K562 (cell line): ENCODE measurements around the gene ANO4. TPM values are rescaled to one million over a fixed set of nuclear protein-coding genes. Genes with fewer than 3 reads are reported as not detected.

Experiments
- ATAC-seq: fragments of 200-7000 bp; cut with Tn5 transposase; 3 replicates; pipeline ENCODE4 v1.9.1; 2020; ENCODE audit warnings: moderate library complexity
- BruUV-seq: library from RNA; stranded (reverse); fragments of 400-500 nt; replicated peaks from 2 replicates; lab custom pipeline; 2021; lab: Mats Ljungman, UMichigan
- CTCF ChIA-PET: fragments of 300-600 bp; formaldehyde crosslinking; extraction: SDS; loops from one replicate; lab custom pipeline; 2021; ENCODE audit warnings: low intra/inter-chr PET ratio; lab: Yijun Ruan, JAX
- POLR2A ChIA-PET: fragments of 300-600, 350-650 bp; sonication (Branson Sonifier 250); formaldehyde crosslinking; extraction: SDS; loops from one replicate; lab custom pipeline; 2021; ENCODE audit warnings: antibody characterized with exemption, inconsistent platforms; lab: Yijun Ruan, JAX
- DNase-seq, 4 experiments: peaks; one replicate each; pipeline versions ENCODE4 v3.0.0 to v3.0.0-alpha.2; 2011 to 2018; ENCODE audit warnings: low spot score in 3 of 4, mixed read lengths in 3 of 4; ENCODE audit errors: extremely low read depth in 1 of 4
- FAIRE-seq: peaks from 2 replicates; lab custom pipeline; 2011; peaks lifted over from hg19 to GRCh38; lab: Jason Lieb, UNC
- H2AFZ ChIP-seq: 2 replicates; pipeline ENCODE4 v1.6.0; 2011; ENCODE audit warnings: low read depth, low read length, control low read depth, inconsistent platforms
- H3K27ac ChIP-seq: fragments of 200-600 bp; 3 replicates; pipeline ENCODE4 v1.8.0; 2011; ENCODE audit warnings: low read depth, mild to moderate bottlenecking, control low read depth, inconsistent platforms, low read length, moderate library complexity, mixed read lengths; ENCODE audit errors: extremely low read depth
- H3K27me3 ChIP-seq, 2 experiments: fragments of 300-600 bp in 1 of 2; 2 replicates in 1 of 2; 3 replicates in 1 of 2; pipeline versions ENCODE4 v1.6.0 to v1.8.0; 2011; ENCODE audit warnings: inconsistent platforms in 2 of 2, low read length in 2 of 2, mild to moderate bottlenecking in 1 of 2, mixed read lengths in 1 of 2, moderate library complexity in 1 of 2; ENCODE audit not compliant: control insufficient read depth in 2 of 2, insufficient read depth in 2 of 2
- H3K36me3 ChIP-seq: fragments of 300-600 bp; 3 replicates; pipeline ENCODE4 v1.8.0; 2011; ENCODE audit warnings: mild to moderate bottlenecking, low read length, inconsistent platforms; ENCODE audit not compliant: control insufficient read depth, insufficient read depth
- H3K4me1 ChIP-seq, 2 experiments: fragments of 200-600 bp in 1 of 2; replicated peaks in 1 of 2; 2 replicates in 1 of 2; 3 replicates in 1 of 2; pipeline versions ENCODE4 v1.5.1 to v1.8.0; 2011; ENCODE audit warnings: inconsistent platforms in 2 of 2, low read length in 2 of 2, mild to moderate bottlenecking in 1 of 2, mixed read lengths in 1 of 2, moderate library complexity in 1 of 2; ENCODE audit not compliant: control insufficient read depth in 2 of 2, insufficient read depth in 2 of 2
- H3K4me2 ChIP-seq: 2 replicates; pipeline ENCODE4 v1.6.1; 2011; ENCODE audit warnings: low read length, control low read depth, inconsistent platforms, mixed read lengths; ENCODE audit not compliant: insufficient read depth
- H3K4me3 ChIP-seq: fragments of 200-600 bp; sonication (generic), shearing (Covaris generic); 2 replicates; pipeline ENCODE4 v1.5.1; 2016; ENCODE audit warnings: control low read depth, inconsistent platforms
- H3K79me2 ChIP-seq: fragments of 200-600 bp; 3 replicates; pipeline ENCODE4 v1.8.0; 2011; ENCODE audit warnings: low read length, inconsistent platforms; ENCODE audit not compliant: control insufficient read depth, insufficient read depth
- H3K9ac ChIP-seq, 2 experiments: 2 replicates each; pipeline versions ENCODE4 v1.6.0 to v1.6.1; 2011; ENCODE audit warnings: low read depth in 2 of 2, low read length in 2 of 2, control low read depth in 1 of 2, inconsistent platforms in 1 of 2, mild to moderate bottlenecking in 1 of 2, mixed read lengths in 1 of 2; ENCODE audit not compliant: insufficient read depth in 1 of 2
- H3K9me1 ChIP-seq: one replicate; pipeline ENCODE4 v1.6.0; 2011; ENCODE audit warnings: inconsistent platforms, mild to moderate bottlenecking, low read length, moderate library complexity; ENCODE audit not compliant: control insufficient read depth, insufficient read depth
- H3K9me3 ChIP-seq: replicated peaks from 2 replicates; pipeline ENCODE4 v1.5.1; 2011; ENCODE audit warnings: low read depth, low read length, inconsistent platforms; ENCODE audit not compliant: control insufficient read depth, insufficient read depth
- H4K20me1 ChIP-seq: replicated peaks from 2 replicates; pipeline ENCODE4 v1.6.1; 2011; ENCODE audit warnings: low read length, inconsistent platforms, mixed read lengths; ENCODE audit not compliant: control insufficient read depth, insufficient read depth
- ATF3 ChIP-seq, 2 experiments: fragments of 450-650 bp in 1 of 2; sonication (generic) in 1 of 2; formaldehyde crosslinking in 1 of 2; IDR thresholded peaks in 1 of 2; conservative IDR thresholded peaks in 1 of 2; 2 replicates each; pipeline versions ENCODE4 v1.6.1 to v1.8.1; 2016 to 2023; ENCODE audit warnings: mild to moderate bottlenecking in 2 of 2, moderate library complexity in 2 of 2, inconsistent platforms in 1 of 2, missing genetic modification reagents in 1 of 2
- CBX1 ChIP-seq: sonication (generic); IDR thresholded peaks from 2 replicates; pipeline ENCODE4 v1.6.1; 2016; ENCODE audit warnings: antibody characterized with exemption, low read depth, mild to moderate bottlenecking
- RBM17 ChIP-seq: fragments of 200-400 bp; formaldehyde crosslinking; IDR thresholded peaks from 2 replicates; pipeline ENCODE4 v1.6.1; 2017; ENCODE audit warnings: low read depth, mild to moderate bottlenecking, low read length, borderline replicate concordance
- RHOXF2B ChIP-seq: fragments of 250-450 bp; sonication (Bioruptor Pico); conservative IDR thresholded peaks from 2 replicates; pipeline ENCODE4 v1.5.1; 2021
- STAT6 ChIP-seq: sonication (generic); formaldehyde crosslinking; IDR thresholded peaks from 2 replicates; pipeline ENCODE4 v1.8.1; 2023; ENCODE audit warnings: mild to moderate bottlenecking, missing genetic modification reagents
- ZMIZ1 ChIP-seq, 2 experiments: fragments of 150-350 bp in 1 of 2; IDR thresholded peaks; 2 replicates each; pipeline ENCODE4 v1.6.1; 2012 to 2016; ENCODE audit warnings: low read depth in 2 of 2, low read length in 2 of 2, mild to moderate bottlenecking in 1 of 2, moderate library complexity in 1 of 2
- ZNF277 ChIP-seq: fragments of 250-450 bp; sonication (Bioruptor Pico); IDR thresholded peaks from 2 replicates; pipeline ENCODE4 v1.8.0; 2022; ENCODE audit warnings: inconsistent platforms, mild to moderate bottlenecking, moderate library complexity, borderline replicate concordance
- WGBS: fragments of 100-300 bp; shearing (Covaris generic); methylation state at CpG from one replicate; pipeline ENCODE4 v1.1.6; 2016; ENCODE audit warnings: low coverage, mixed read lengths; ENCODE audit not compliant: insufficient coverage; ENCODE audit errors: missing lambda C conversion rate; 5-methylcytosine and 5-hydroxymethylcytosine counted together
- in situ Hi-C: fragments of 300-500 bp; cut with MboI; formaldehyde crosslinking; loops from 4 replicates; pipeline ENCODE4 v1.15.0; 2018; ENCODE audit warnings: inconsistent platforms, mixed read lengths
- intact Hi-C: fragments of 100-400 bp; cut with micrococcal nuclease; formaldehyde crosslinking; loops from 2 replicates; pipeline ENCODE4 v1.14.2; 2022
- polyA plus RNA-seq, 8 experiments: library from polyadenylated mRNA; depleted of rRNA in 4 of 8; stranded (reverse) in 5 of 8; unstranded in 3 of 8; fragments of >200 nt; fragmentation: Nextera tagmentation in 2 of 8; fragmentation: Illumina TruSeq in 1 of 8; extraction: Ambion mirVana in 2 of 8; extraction: Trizol in 1 of 8; gene quantifications; 2 replicates each; pipeline versions ENCODE4 v1.2.1 to v1.2.3, GENCODE V29; 2011 to 2014; ENCODE audit warnings: inconsistent platforms in 1 of 8, missing spikeins in 1 of 8
- total RNA-seq, 7 experiments: library from RNA; depleted of rRNA in 6 of 7; stranded (reverse); fragments of >200 nt in 6 of 7; fragmentation: Illumina TruSeq in 2 of 7; extraction: Trizol in 2 of 7; gene quantifications; 2 replicates each; pipeline versions ENCODE4 v1.2.1 to v1.2.3, GENCODE V29; 2011 to 2021; ENCODE audit warnings: low replicate concordance in 1 of 7

ANO4 gene
- total and polyA plus RNA-seq, 9 of the 15 experiments (the other 6 are each of a cell fraction or from before 2014, with no cell fraction given), result not detected

- CTCF ChIA-PET, result no interaction called here
- in situ Hi-C loops (no loop called here), intact Hi-C loops (no loop called here)
- H3K4me2 ChIP-seq, result no peak overlapping the region
- DNase-seq (no peak), ATAC-seq (no peak), FAIRE-seq (no peak)
- H3K79me2 ChIP-seq, result no peaks in the 10 kb centered on the region
- 0% methylated on average over 1 of the region's 1 CpG for WGBS
- POLR2A ChIA-PET, result no interaction called here
- no peaks in the 10 kb centered on the region for H4K20me1 ChIP-seq
- no peak overlapping the region for H2AFZ ChIP-seq
- H3K4me3 ChIP-seq, result no peak overlapping the region
- H3K9ac ChIP-seq, result no peak overlapping the region
- no peaks in the 10 kb centered on the region for H3K4me1 ChIP-seq
- H3K36me3 ChIP-seq, result no peaks in the 10 kb centered on the region
- no peak overlapping the region for H3K27ac ChIP-seq
- H3K9me1 ChIP-seq, result no peaks in the 10 kb centered on the region
- no peaks in the 10 kb centered on the region; the same call in 1 of the 2 replicates for H3K9me3 ChIP-seq
- no TSS peak for BruUV-seq
- no peaks in the 10 kb centered on the region for H3K27me3 ChIP-seq
- TF ChIP-seq CBX1 (no peak), ATF3 (IDR thresholded peaks at IDR 0.05) (no peak), ATF3 (CRISPR knock-in tag; conservative IDR thresholded peaks at IDR 0.05) (no peak), RBM17 (no peak), STAT6 (CRISPR knock-in tag) (no peak), ZMIZ1 (IDR thresholded peaks at IDR 0.05; ENCODE audit: low read depth in 2 of 2, low read length in 2 of 2) (no peak), RHOXF2B (CRISPR knock-in tag) (no peak), ZNF277 (CRISPR knock-in tag) (no peak)
Measured at GRCh38 chr12:100840748-100841147, 46.2 kb downstream of the ANO4 start.
